K562 (cell line): ENCODE results near the gene EPHB1. TPM values are rescaled to one million over a fixed set of nuclear protein-coding genes. Genes with fewer than 3 reads are reported as not detected.

Source experiments
- ATAC-seq: fragments of 200-7000 bp; cut with Tn5 transposase; 3 replicates; pipeline ENCODE4 v1.9.1; 2020; ENCODE audit warnings: moderate library complexity
- BruUV-seq: library from RNA; stranded (reverse); fragments of 400-500 nt; replicated peaks from 2 replicates; lab custom pipeline; 2021; lab: Mats Ljungman, UMichigan
- CTCF ChIA-PET: fragments of 300-600 bp; formaldehyde crosslinking; extraction: SDS; loops from one replicate; lab custom pipeline; 2021; ENCODE audit warnings: low intra/inter-chr PET ratio; lab: Yijun Ruan, JAX
- POLR2A ChIA-PET: fragments of 300-600, 350-650 bp; sonication (Branson Sonifier 250); formaldehyde crosslinking; extraction: SDS; loops from one replicate; lab custom pipeline; 2021; ENCODE audit warnings: antibody characterized with exemption, inconsistent platforms; lab: Yijun Ruan, JAX
- DNase-seq, 4 experiments: peaks; one replicate each; pipeline versions ENCODE4 v3.0.0 to v3.0.0-alpha.2; 2011 to 2018; ENCODE audit warnings: low spot score in 3 of 4, mixed read lengths in 3 of 4; ENCODE audit errors: extremely low read depth in 1 of 4
- FAIRE-seq: peaks from 2 replicates; lab custom pipeline; 2011; peaks lifted over from hg19 to GRCh38; lab: Jason Lieb, UNC
- H2AFZ ChIP-seq: 2 replicates; pipeline ENCODE4 v1.6.0; 2011; ENCODE audit warnings: low read depth, low read length, control low read depth, inconsistent platforms
- H3K27ac ChIP-seq: fragments of 200-600 bp; 3 replicates; pipeline ENCODE4 v1.8.0; 2011; ENCODE audit warnings: low read depth, mild to moderate bottlenecking, control low read depth, inconsistent platforms, low read length, moderate library complexity, mixed read lengths; ENCODE audit errors: extremely low read depth
- H3K27me3 ChIP-seq, 2 experiments: fragments of 300-600 bp in 1 of 2; 2 replicates in 1 of 2; 3 replicates in 1 of 2; pipeline versions ENCODE4 v1.6.0 to v1.8.0; 2011; ENCODE audit warnings: inconsistent platforms in 2 of 2, low read length in 2 of 2, mild to moderate bottlenecking in 1 of 2, mixed read lengths in 1 of 2, moderate library complexity in 1 of 2; ENCODE audit not compliant: control insufficient read depth in 2 of 2, insufficient read depth in 2 of 2
- H3K36me3 ChIP-seq: fragments of 300-600 bp; 3 replicates; pipeline ENCODE4 v1.8.0; 2011; ENCODE audit warnings: mild to moderate bottlenecking, low read length, inconsistent platforms; ENCODE audit not compliant: control insufficient read depth, insufficient read depth
- H3K4me1 ChIP-seq, 2 experiments: fragments of 200-600 bp in 1 of 2; replicated peaks in 1 of 2; 2 replicates in 1 of 2; 3 replicates in 1 of 2; pipeline versions ENCODE4 v1.5.1 to v1.8.0; 2011; ENCODE audit warnings: inconsistent platforms in 2 of 2, low read length in 2 of 2, mild to moderate bottlenecking in 1 of 2, mixed read lengths in 1 of 2, moderate library complexity in 1 of 2; ENCODE audit not compliant: control insufficient read depth in 2 of 2, insufficient read depth in 2 of 2
- H3K4me2 ChIP-seq: 2 replicates; pipeline ENCODE4 v1.6.1; 2011; ENCODE audit warnings: low read length, control low read depth, inconsistent platforms, mixed read lengths; ENCODE audit not compliant: insufficient read depth
- H3K4me3 ChIP-seq: fragments of 200-600 bp; sonication (generic), shearing (Covaris generic); 2 replicates; pipeline ENCODE4 v1.5.1; 2016; ENCODE audit warnings: control low read depth, inconsistent platforms
- H3K79me2 ChIP-seq: fragments of 200-600 bp; 3 replicates; pipeline ENCODE4 v1.8.0; 2011; ENCODE audit warnings: low read length, inconsistent platforms; ENCODE audit not compliant: control insufficient read depth, insufficient read depth
- H3K9ac ChIP-seq, 2 experiments: 2 replicates each; pipeline versions ENCODE4 v1.6.0 to v1.6.1; 2011; ENCODE audit warnings: low read depth in 2 of 2, low read length in 2 of 2, control low read depth in 1 of 2, inconsistent platforms in 1 of 2, mild to moderate bottlenecking in 1 of 2, mixed read lengths in 1 of 2; ENCODE audit not compliant: insufficient read depth in 1 of 2
- H3K9me1 ChIP-seq: one replicate; pipeline ENCODE4 v1.6.0; 2011; ENCODE audit warnings: inconsistent platforms, mild to moderate bottlenecking, low read length, moderate library complexity; ENCODE audit not compliant: control insufficient read depth, insufficient read depth
- H3K9me3 ChIP-seq: replicated peaks from 2 replicates; pipeline ENCODE4 v1.5.1; 2011; ENCODE audit warnings: low read depth, low read length, inconsistent platforms; ENCODE audit not compliant: control insufficient read depth, insufficient read depth
- H4K20me1 ChIP-seq: replicated peaks from 2 replicates; pipeline ENCODE4 v1.6.1; 2011; ENCODE audit warnings: low read length, inconsistent platforms, mixed read lengths; ENCODE audit not compliant: control insufficient read depth, insufficient read depth
- AFF1 ChIP-seq, 2 experiments: fragments of 450-650 bp; IDR thresholded peaks; 2 replicates each; pipeline ENCODE4 v1.6.1; 2018; ENCODE audit warnings: mild to moderate bottlenecking in 2 of 2, low read depth in 1 of 2; ENCODE audit not compliant: partially characterized antibody in 2 of 2
- ASH1L ChIP-seq: fragments of 450-650 bp; IDR thresholded peaks from 2 replicates; pipeline ENCODE4 v1.6.1; 2018; ENCODE audit warnings: borderline replicate concordance, mild to moderate bottlenecking, low read depth; ENCODE audit not compliant: partially characterized antibody
- CREB1 ChIP-seq, 2 experiments: sonication (generic) in 1 of 2; formaldehyde crosslinking in 1 of 2; IDR thresholded peaks; 2 replicates each; pipeline versions ENCODE4 v1.6.1 to v1.8.0; 2012 to 2022; ENCODE audit warnings: inconsistent platforms in 1 of 2, mild to moderate bottlenecking in 1 of 2, missing genetic modification reagents in 1 of 2, moderate library complexity in 1 of 2
- GATA2 ChIP-seq: sonication (generic); formaldehyde crosslinking; IDR thresholded peaks from 2 replicates; pipeline ENCODE4 v1.4.0; 2020; ENCODE audit warnings: mild to moderate bottlenecking, missing genetic modification reagents
- HDGF ChIP-seq: fragments of 450-650 bp; IDR thresholded peaks from 2 replicates; pipeline ENCODE4 v1.6.1; 2016
- NR1H2 ChIP-seq: sonication (generic); formaldehyde crosslinking; IDR thresholded peaks from 2 replicates; pipeline ENCODE4 v1.4.0; 2020; ENCODE audit warnings: mild to moderate bottlenecking, missing genetic modification reagents
- PTRF ChIP-seq: fragments of 450-650 bp; IDR thresholded peaks from 2 replicates; pipeline ENCODE4 v1.6.1; 2016; ENCODE audit warnings: mild to moderate bottlenecking, missing genetic modification characterization, missing compliant biosample characterization
- SAFB ChIP-seq: fragments of 200-400 bp; formaldehyde crosslinking; IDR thresholded peaks from 2 replicates; pipeline ENCODE4 v1.6.1; 2017; ENCODE audit warnings: low read depth, low read length, borderline replicate concordance
- SPI1 ChIP-seq: IDR thresholded peaks from 2 replicates; pipeline ENCODE4 v1.6.1; 2011; ENCODE audit warnings: low read depth, low read length, control low read depth, borderline replicate concordance
- ZNF174 ChIP-seq: fragments of 250-450 bp; sonication (Bioruptor Pico); IDR thresholded peaks from 2 replicates; pipeline ENCODE4 v1.4.0; 2020; ENCODE audit warnings: mild to moderate bottlenecking
- WGBS: fragments of 100-300 bp; shearing (Covaris generic); methylation state at CpG from one replicate; pipeline ENCODE4 v1.1.6; 2016; ENCODE audit warnings: low coverage, mixed read lengths; ENCODE audit not compliant: insufficient coverage; ENCODE audit errors: missing lambda C conversion rate; 5-methylcytosine and 5-hydroxymethylcytosine counted together
- in situ Hi-C: fragments of 300-500 bp; cut with MboI; formaldehyde crosslinking; loops from 4 replicates; pipeline ENCODE4 v1.15.0; 2018; ENCODE audit warnings: inconsistent platforms, mixed read lengths
- intact Hi-C: fragments of 100-400 bp; cut with micrococcal nuclease; formaldehyde crosslinking; loops from 2 replicates; pipeline ENCODE4 v1.14.2; 2022
- polyA plus RNA-seq, 8 experiments: library from polyadenylated mRNA; depleted of rRNA in 4 of 8; stranded (reverse) in 5 of 8; unstranded in 3 of 8; fragments of >200 nt; fragmentation: Nextera tagmentation in 2 of 8; fragmentation: Illumina TruSeq in 1 of 8; extraction: Ambion mirVana in 2 of 8; extraction: Trizol in 1 of 8; gene quantifications; 2 replicates each; pipeline versions ENCODE4 v1.2.1 to v1.2.3, GENCODE V29; 2011 to 2014; ENCODE audit warnings: inconsistent platforms in 1 of 8, missing spikeins in 1 of 8
- total RNA-seq, 7 experiments: library from RNA; depleted of rRNA in 6 of 7; stranded (reverse); fragments of >200 nt in 6 of 7; fragmentation: Illumina TruSeq in 2 of 7; extraction: Trizol in 2 of 7; gene quantifications; 2 replicates each; pipeline versions ENCODE4 v1.2.1 to v1.2.3, GENCODE V29; 2011 to 2021; ENCODE audit warnings: low replicate concordance in 1 of 7
- TF ChIP-seq, protein P1 (sequence below): fragments of 450-650 bp; formaldehyde crosslinking; IDR thresholded peaks from 2 replicates; pipeline ENCODE4 v1.4.0; 2022; ENCODE audit warnings: missing genetic modification characterization
- TF ChIP-seq, protein P2 (sequence below): fragments of 250-450 bp; sonication (Bioruptor Pico); IDR thresholded peaks from 2 replicates; pipeline ENCODE4 v1.4.0; 2020; ENCODE audit warnings: mild to moderate bottlenecking, moderate library complexity

The EPHB1 gene
- total and polyA plus RNA-seq, 9 of the 15 experiments (the other 6 are each of a cell fraction or from before 2014, with no cell fraction given), result 0.29 TPM; not detected in 8

DNA sequence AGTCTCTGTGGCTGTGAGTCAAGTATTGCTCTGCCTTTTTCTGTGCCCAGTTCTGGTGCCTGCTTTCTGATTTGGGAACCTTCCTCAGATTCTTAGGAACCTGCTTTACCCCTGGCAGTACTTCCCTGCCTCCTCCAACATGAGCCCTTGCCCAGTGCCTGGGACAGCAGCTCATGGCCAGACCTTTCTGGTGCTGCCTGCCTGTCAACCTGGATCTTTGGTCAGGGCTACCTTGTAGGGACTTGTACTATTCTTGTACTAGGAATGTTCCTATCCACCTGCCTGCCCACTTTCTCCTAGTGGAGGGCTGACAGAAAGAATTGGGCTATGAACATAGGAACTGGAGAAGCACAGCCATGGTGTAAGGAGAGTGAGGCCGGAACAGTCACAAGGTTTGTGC lies 28.8 kb upstream of the EPHB1 start:
- FAIRE-seq (no peak), ATAC-seq (no peak), DNase-seq (no peak)
- ChIA-PET POLR2A (interaction anchor here (1.3 kb wide), 1 partner anchor 11 kb away, joined by 3 read pairs; no protein-coding TSS in a partner anchor), CTCF (no interaction called here)
- Histone ChIP-seq H3K9me3 (no peaks in the 10 kb centered on the region), H3K36me3 (no peaks in the 10 kb centered on the region), H3K4me3 (no peak overlapping the region), H4K20me1 (no peaks in the 10 kb centered on the region), H3K79me2 (no peaks in the 10 kb centered on the region), H3K9ac (no peak overlapping the region), H3K4me1 (no peaks in the 10 kb centered on the region), H3K27me3 (peaks cover 0 to 2% of the 10 kb centered on the region in 2 experiments; a peak in 1 of 5 replicates)
- in situ Hi-C loops (no loop called here), intact Hi-C loops (no loop called here)
- TF ChIP-seq AFF1 (IDR thresholded peaks at IDR 0.05; ENCODE audit: low read depth in 1 of 2, partially characterized antibody in 2 of 2), result no peak
- no peak for TF ChIP-seq CREB1 (IDR thresholded peaks at IDR 0.05)
- no peak for TF ChIP-seq CREB1 (CRISPR knock-in tag; IDR thresholded peaks at IDR 0.05)
- TF ChIP-seq SPI1, result no peak
- no peak for TF ChIP-seq GATA2
- TF ChIP-seq SAFB, result no peak
- no peak for TF ChIP-seq PTRF (tag)
- no peak for TF ChIP-seq ASH1L
- TF ChIP-seq, protein P1, sequence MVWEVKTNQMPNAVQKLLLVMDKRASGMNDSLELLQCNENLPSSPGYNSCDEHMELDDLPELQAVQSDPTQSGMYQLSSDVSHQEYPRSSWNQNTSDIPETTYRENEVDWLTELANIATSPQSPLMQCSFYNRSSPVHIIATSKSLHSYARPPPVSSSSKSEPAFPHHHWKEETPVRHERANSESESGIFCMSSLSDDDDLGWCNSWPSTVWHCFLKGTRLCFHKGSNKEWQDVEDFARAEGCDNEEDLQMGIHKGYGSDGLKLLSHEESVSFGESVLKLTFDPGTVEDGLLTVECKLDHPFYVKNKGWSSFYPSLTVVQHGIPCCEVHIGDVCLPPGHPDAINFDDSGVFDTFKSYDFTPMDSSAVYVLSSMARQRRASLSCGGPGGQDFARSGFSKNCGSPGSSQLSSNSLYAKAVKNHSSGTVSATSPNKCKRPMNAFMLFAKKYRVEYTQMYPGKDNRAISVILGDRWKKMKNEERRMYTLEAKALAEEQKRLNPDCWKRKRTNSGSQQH, result no peak
- TF ChIP-seq ZNF174, result no peak
- TF ChIP-seq HDGF, result no peak
- TF ChIP-seq, protein P2, sequence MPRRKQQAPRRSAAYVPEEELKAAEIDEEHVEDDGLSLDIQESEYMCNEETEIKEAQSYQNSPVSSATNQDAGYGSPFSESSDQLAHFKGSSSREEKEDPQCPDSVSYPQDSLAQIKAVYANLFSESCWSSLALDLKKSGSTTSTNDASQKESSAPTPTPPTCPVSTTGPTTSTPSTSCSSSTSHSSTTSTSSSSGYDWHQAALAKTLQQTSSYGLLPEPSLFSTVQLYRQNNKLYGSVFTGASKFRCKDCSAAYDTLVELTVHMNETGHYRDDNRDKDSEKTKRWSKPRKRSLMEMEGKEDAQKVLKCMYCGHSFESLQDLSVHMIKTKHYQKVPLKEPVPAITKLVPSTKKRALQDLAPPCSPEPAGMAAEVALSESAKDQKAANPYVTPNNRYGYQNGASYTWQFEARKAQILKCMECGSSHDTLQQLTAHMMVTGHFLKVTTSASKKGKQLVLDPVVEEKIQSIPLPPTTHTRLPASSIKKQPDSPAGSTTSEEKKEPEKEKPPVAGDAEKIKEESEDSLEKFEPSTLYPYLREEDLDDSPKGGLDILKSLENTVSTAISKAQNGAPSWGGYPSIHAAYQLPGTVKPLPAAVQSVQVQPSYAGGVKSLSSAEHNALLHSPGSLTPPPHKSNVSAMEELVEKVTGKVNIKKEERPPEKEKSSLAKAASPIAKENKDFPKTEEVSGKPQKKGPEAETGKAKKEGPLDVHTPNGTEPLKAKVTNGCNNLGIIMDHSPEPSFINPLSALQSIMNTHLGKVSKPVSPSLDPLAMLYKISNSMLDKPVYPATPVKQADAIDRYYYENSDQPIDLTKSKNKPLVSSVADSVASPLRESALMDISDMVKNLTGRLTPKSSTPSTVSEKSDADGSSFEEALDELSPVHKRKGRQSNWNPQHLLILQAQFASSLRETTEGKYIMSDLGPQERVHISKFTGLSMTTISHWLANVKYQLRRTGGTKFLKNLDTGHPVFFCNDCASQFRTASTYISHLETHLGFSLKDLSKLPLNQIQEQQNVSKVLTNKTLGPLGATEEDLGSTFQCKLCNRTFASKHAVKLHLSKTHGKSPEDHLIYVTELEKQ (CRISPR knock-in tag), result no peak
- no peak for TF ChIP-seq NR1H2 (CRISPR knock-in tag)
- TF ChIP-seq, all 486 proteins: peak for 0
- 0% methylated on average over 1 of the region's 1 CpG for WGBS
- no peak overlapping the region for H2AFZ ChIP-seq
- no peak overlapping the region for H3K4me2 ChIP-seq
- BruUV-seq, result no TSS peak
- no peaks in the 10 kb centered on the region for H3K9me1 ChIP-seq
- no peak overlapping the region for H3K27ac ChIP-seq
